Glutamatergic neuron (in vitro differentiated cells): ENCODE results near the gene PNPLA8. TPM values are rescaled to one million over a fixed set of nuclear protein-coding genes. Genes with fewer than 3 reads are reported as not detected.
A peak's percentile ranks its signal among the peaks of the same experiment; 100 is the strongest.

Experiments used
- DNase-seq: peaks from one replicate; pipeline ENCODE4 v3.0.0; 2022
- H3K27ac Mint-ChIP-seq: one replicate; pipeline ENCODE4 v1.8.0; 2020; ENCODE audit warnings: mild to moderate bottlenecking, mixed read lengths, inconsistent platforms; ENCODE audit not compliant: unreplicated experiment
- H3K27me3 Mint-ChIP-seq: one replicate; pipeline ENCODE4 v1.8.0; 2020; ENCODE audit warnings: mild to moderate bottlenecking, moderate library complexity, mixed read lengths, inconsistent platforms; ENCODE audit not compliant: unreplicated experiment
- H3K36me3 Mint-ChIP-seq: one replicate; pipeline ENCODE4 v1.8.0; 2020; ENCODE audit warnings: mild to moderate bottlenecking, mixed read lengths, inconsistent platforms; ENCODE audit not compliant: unreplicated experiment
- H3K4me1 Mint-ChIP-seq: one replicate; pipeline ENCODE4 v1.8.0; 2020; ENCODE audit warnings: mild to moderate bottlenecking, low read depth, mixed read lengths, inconsistent platforms; ENCODE audit not compliant: unreplicated experiment
- H3K4me3 Mint-ChIP-seq: one replicate; pipeline ENCODE4 v1.8.0; 2020; ENCODE audit warnings: mild to moderate bottlenecking, mixed read lengths, inconsistent platforms; ENCODE audit not compliant: unreplicated experiment
- H3K9me3 Mint-ChIP-seq: one replicate; pipeline ENCODE4 v1.8.0; 2020; ENCODE audit warnings: mild to moderate bottlenecking, moderate library complexity, mixed read lengths, inconsistent platforms; ENCODE audit not compliant: unreplicated experiment
- total RNA-seq: library from RNA; stranded (reverse); fragmentation: NEBNext Ultra II Directional; extraction: Animal tissue kit (Norgen Biotek cat#: 25700); gene quantifications from one replicate; pipeline ENCODE4 v1.2.1, GENCODE V29; 2021; ENCODE audit not compliant: unreplicated experiment
- TF ChIP-seq, protein P1 (sequence below): fragments of 200-600 bp; sonication (generic); IDR thresholded peaks from one replicate; pipeline ENCODE4 v1.5.0; 2021; ENCODE audit not compliant: partially characterized antibody, unreplicated experiment

PNPLA8 gene
- total RNA-seq, 1 donor from 2014 or later: 46.4 TPM

DNA sequence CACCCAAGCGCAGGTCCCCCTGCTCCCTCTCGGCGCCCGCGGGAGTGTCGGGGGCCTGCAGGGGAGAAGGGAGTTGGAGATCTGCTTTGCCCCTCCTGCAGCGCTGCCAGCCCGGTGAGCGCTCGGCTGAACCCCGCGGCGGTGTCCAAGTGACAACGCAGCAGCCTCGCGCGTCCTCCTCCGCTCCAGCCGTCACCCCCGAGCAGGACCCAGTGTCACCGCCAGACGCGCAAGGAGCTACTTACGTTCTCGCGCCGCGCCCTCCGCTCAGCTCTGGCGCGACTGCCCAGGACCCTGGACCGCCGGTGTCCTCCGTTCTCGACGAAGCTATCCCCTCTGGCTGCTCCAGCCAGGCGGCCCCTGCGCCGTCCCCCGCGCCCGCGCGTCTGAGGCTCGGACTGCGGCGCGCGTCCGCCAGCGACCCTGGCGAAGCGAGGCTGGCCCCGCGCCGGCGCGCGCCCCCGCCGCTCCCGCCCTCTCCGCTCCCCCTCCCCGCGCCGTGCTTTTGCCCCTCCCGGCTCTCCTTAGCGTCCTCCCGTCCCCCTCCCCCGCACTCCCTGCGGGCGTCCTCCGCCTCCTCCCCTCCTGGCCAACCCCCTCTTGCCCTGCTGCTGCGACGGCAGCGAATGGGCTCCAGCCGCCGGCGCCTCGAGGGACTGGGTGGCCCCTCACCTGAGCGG, 69.8 kb downstream of the PNPLA8 start, which contains the start of gene NRCAM:
TSS of gene NRCAM (minus strand) at position 439 of the 680 bp plus-strand sequence. CDS start 216,372 bp downstream, outside the sequence.
- peaks cover 15% of the 10 kb centered on the region for H3K9me3 Mint-ChIP-seq
- H3K4me1 Mint-ChIP-seq: peaks cover 15% of the 10 kb centered on the region
- TF ChIP-seq, protein P1, sequence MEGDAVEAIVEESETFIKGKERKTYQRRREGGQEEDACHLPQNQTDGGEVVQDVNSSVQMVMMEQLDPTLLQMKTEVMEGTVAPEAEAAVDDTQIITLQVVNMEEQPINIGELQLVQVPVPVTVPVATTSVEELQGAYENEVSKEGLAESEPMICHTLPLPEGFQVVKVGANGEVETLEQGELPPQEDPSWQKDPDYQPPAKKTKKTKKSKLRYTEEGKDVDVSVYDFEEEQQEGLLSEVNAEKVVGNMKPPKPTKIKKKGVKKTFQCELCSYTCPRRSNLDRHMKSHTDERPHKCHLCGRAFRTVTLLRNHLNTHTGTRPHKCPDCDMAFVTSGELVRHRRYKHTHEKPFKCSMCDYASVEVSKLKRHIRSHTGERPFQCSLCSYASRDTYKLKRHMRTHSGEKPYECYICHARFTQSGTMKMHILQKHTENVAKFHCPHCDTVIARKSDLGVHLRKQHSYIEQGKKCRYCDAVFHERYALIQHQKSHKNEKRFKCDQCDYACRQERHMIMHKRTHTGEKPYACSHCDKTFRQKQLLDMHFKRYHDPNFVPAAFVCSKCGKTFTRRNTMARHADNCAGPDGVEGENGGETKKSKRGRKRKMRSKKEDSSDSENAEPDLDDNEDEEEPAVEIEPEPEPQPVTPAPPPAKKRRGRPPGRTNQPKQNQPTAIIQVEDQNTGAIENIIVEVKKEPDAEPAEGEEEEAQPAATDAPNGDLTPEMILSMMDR: no peak
- DNase-seq: peak; percentile 94
- peaks cover 9% of the 10 kb centered on the region for H3K27me3 Mint-ChIP-seq
- H3K36me3 Mint-ChIP-seq: peaks cover 5% of the 10 kb centered on the region
- H3K4me3 Mint-ChIP-seq: peak within 1 kb of the TSS; percentile 87
- peak within 1 kb of the TSS; percentile 64 for H3K27ac Mint-ChIP-seq

DNA sequence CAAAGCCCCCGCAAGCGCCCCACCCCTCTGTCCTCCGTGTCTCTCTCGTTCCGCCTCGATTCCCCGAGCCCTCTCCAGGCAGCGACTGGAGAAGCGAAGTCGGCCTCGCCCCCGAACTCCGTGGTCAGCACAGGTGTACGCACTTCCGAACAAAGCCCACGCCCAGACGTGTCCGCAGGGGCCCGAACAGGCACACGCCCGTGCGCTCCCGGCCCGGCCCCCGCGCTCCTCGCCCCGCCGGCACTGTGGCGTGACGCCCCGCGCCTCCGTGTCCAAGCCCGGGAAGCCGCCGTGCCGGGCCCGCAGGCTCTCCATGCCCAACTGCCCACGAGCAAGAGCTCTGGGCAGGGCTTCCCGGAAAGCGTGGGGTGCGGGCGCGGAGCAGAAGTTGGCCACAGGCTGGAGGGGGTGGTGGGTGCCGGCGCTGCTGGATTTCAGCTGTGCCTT, 70.4 kb downstream of the PNPLA8 start:
- Mint-ChIP-seq H3K27ac (peak overlapping the region; percentile 48), H3K4me1 (peaks cover 10% of the 10 kb centered on the region), H3K36me3 (peaks cover 5% of the 10 kb centered on the region), H3K4me3 (peak overlapping the region; percentile 77), H3K27me3 (peaks cover 9% of the 10 kb centered on the region), H3K9me3 (peaks cover 15% of the 10 kb centered on the region)
- no peak for DNase-seq
- TF ChIP-seq, protein P1: no peak

DNA sequence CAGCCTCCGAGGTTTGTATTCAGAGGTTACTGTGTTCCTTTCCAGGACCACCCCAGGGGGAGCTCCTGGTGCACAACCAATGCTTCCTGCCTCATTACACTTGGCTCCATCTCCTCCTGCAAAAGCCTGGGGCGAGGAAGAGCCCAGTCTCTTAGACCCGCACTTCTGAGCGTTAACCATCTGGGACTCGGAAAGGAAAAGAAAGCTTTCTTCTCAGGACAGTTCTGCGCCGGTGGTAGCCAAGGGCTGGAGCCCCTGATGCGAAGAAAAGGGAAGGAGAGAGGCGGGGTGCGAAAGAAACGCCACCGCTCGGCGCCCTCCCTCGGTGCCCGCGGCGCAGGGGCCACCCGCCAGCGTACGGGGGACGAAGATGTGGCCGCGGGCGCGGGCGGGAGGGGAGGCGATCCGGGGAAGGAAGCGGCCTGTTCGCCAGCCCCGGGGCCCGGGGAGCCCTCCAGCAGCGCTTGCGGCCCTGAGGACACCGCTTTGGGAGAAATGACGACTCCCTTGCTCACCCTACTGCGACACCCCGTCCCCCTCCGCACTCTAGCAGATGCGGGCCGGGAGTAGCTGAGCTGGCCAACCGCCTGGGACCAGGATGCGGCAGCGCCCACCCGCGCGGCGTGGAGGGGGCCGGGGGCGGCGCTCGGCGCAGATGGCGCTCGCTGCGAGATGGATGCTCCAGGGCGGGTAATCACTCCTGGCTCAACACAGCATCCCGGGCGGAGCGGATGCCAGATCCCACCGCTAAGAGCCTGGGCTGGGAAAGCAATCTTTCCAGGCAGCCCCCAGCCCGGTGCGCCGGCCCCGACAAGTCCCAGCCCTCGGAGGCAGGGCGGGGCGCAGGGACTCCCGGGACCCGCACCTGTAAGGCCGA, 71.0 kb downstream of the PNPLA8 start:
- peaks cover 13% of the 10 kb centered on the region for H3K9me3 Mint-ChIP-seq
- peak overlapping the region; percentile 97 for H3K27ac Mint-ChIP-seq
- TF ChIP-seq, protein P1: no peak
- peaks cover 10% of the 10 kb centered on the region for H3K4me1 Mint-ChIP-seq
- peak; percentile 70 for DNase-seq
- H3K36me3 Mint-ChIP-seq: peaks cover 5% of the 10 kb centered on the region
- H3K4me3 Mint-ChIP-seq: peak overlapping the region; percentile 99
- H3K27me3 Mint-ChIP-seq: peaks cover 9% of the 10 kb centered on the region

DNA sequence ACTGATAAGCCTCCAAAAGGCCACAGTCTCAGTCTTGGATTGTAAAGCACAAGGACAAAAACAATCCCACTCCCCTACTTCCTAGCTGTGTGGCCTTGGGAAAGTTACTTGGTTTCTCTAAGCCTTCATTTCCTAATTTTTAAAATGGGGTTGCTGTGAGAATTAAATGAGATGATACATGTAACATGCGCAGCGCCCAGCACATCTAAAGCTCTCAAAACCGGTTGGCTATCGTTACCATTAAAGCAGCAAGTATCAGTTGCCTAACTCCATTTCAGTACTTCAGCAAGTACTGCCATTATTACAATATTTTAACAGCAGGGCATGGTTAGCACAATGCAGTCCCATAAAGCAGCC, 71.6 kb downstream of the PNPLA8 start:
- TF ChIP-seq, protein P1: no peak
- Mint-ChIP-seq H3K27me3 (peaks cover 9% of the 10 kb centered on the region), H3K36me3 (peaks cover 5% of the 10 kb centered on the region), H3K4me3 (peak overlapping the region; percentile 99), H3K4me1 (peaks cover 13% of the 10 kb centered on the region), H3K9me3 (peaks cover 13% of the 10 kb centered on the region), H3K27ac (peak overlapping the region; percentile 97)
- DNase-seq: no peak
